ENCODE measurements around the gene PXDC1.

The PXDC1 gene

DNA sequence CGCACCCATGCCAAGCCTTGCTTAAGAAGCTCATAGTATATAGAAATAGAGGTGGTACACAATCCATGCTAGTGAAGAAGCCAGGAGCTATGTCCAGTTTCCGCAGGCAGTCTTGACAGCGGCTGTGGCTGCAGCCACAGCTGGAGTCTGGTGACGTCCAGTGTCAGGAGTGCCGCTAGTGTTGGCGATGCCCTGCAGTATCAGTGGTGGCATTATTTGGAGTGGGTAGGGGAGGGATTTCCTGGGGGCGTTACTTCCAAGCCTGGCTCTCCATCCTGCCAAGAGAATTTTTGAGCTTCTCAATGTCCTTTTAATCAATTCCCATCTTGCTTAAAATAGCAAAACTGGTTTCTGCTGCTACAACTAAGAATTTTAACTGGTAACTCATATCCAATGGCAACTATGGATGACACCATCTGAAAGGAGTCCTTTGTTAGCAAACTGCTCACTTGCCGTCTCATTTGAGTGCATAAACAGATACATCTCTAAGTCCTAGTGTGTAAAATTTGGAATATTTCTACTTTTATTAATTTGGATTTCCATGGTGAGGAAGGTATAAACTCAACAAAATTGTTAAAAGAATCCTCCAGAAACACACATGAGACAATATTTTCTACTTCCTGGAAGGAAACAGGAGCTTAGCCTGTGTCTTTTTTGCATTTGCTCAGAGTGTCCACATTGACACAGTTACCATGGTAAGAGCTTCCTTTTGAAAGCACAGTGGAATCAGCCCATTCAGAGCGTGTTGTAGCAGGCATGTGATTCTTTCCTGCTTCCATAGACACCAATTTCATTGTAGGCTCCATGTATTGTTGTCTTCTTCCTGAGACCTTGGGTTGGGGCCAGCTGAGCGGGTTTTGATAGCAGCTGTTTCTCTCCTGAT is 44.6 kb upstream of the PXDC1 start:
- H3K4me3 ChIP-seq (replicated peaks in 1 of 2; ENCODE audit: low read depth in 2 of 2, low read length in 2 of 2), result no peak overlapping the region
- TF ChIP-seq, protein P1, sequence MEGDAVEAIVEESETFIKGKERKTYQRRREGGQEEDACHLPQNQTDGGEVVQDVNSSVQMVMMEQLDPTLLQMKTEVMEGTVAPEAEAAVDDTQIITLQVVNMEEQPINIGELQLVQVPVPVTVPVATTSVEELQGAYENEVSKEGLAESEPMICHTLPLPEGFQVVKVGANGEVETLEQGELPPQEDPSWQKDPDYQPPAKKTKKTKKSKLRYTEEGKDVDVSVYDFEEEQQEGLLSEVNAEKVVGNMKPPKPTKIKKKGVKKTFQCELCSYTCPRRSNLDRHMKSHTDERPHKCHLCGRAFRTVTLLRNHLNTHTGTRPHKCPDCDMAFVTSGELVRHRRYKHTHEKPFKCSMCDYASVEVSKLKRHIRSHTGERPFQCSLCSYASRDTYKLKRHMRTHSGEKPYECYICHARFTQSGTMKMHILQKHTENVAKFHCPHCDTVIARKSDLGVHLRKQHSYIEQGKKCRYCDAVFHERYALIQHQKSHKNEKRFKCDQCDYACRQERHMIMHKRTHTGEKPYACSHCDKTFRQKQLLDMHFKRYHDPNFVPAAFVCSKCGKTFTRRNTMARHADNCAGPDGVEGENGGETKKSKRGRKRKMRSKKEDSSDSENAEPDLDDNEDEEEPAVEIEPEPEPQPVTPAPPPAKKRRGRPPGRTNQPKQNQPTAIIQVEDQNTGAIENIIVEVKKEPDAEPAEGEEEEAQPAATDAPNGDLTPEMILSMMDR (IDR thresholded peaks at IDR 0.05; ENCODE audit: low read depth, low read length), result no peak
- DNase-seq (ENCODE audit: low read depth in 2 of 2), result peak; percentile 61 to 64

DNA sequence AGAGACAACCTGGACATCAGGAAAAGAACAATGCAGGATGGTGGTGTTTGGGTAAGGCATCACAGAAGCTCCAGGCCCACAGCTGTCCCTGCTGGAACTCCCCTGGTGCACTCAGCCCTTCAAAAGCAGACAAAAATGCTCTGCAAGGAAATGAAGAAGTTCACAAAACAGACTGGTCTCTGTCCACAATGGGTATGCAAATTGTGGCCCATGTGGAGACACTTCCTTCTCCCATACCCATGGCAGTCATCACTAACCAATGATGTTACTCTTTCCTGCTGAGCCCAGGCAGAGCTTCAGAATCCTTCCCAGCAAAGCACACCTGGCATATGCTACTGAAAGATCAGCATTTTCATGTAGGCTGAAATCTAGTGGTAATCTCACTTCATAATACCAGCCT is 42.6 kb upstream of the PXDC1 start:
- no peak for DNase-seq (ENCODE audit: low read depth in 2 of 2)
- TF ChIP-seq, protein P1 (IDR thresholded peaks at IDR 0.05; ENCODE audit: low read depth, low read length), result no peak

GRCh38 chr6:3793545-3793944 is 42.0 kb upstream of the PXDC1 start:
- no peak for DNase-seq (ENCODE audit: low read depth in 2 of 2)
- TF ChIP-seq, protein P1 (IDR thresholded peaks at IDR 0.05; ENCODE audit: low read depth, low read length), result no peak
- no peak overlapping the region for H3K4me3 ChIP-seq (replicated peaks in 1 of 2; ENCODE audit: low read depth in 2 of 2, low read length in 2 of 2)

More for the DNA sequence above, 42.6 kb upstream of the PXDC1 start:
- H3K4me3 ChIP-seq (replicated peaks in 1 of 2; ENCODE audit: low read depth in 2 of 2, low read length in 2 of 2), result no peak overlapping the region

DNA sequence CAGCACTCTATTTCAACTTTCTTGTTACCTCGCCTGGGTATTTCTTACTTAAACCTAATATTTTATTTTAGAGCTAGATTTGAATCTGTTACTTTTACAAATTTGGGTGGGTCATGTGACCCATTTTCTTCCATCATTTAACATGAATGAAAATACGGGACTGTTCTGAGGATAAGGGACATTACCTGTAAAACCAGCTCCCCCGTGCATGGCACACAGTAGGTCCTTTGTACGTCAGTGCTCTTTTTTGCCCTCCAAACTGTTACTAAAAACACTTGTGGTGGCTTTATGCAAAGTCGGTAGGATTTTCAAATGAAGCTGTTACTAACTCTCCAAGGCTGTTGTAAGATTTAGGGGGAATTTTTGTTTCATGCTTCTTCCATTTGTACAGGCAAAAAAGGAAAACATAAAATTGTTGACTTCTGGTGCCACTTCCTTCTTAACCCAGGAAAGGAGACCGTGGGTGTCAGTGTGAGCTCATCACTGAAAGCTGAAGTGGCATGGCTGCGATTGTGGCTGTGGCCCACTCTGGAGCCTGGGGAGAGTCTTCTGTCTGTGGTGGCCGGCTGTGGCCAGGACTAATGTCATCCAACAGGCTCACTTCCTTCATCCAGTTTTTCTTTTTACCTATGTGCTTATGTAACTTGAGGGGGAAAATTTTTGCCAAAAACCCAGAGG is 40.2 kb upstream of the PXDC1 start:
- DNase-seq (ENCODE audit: low read depth in 2 of 2), result no peak
- TF ChIP-seq, protein P1 (IDR thresholded peaks at IDR 0.05; ENCODE audit: low read depth, low read length), result no peak
- H3K4me3 ChIP-seq (replicated peaks in 1 of 2; ENCODE audit: low read depth in 2 of 2, low read length in 2 of 2), result no peak overlapping the region

GRCh38 chr6:3789896-3790558 is 38.5 kb upstream of the PXDC1 start:
- no peak for DNase-seq (ENCODE audit: low read depth in 2 of 2)
- TF ChIP-seq, protein P1 (IDR thresholded peaks at IDR 0.05; ENCODE audit: low read depth, low read length), result no peak

GRCh38 chr6:3789018-3789895 is 37.7 kb upstream of the PXDC1 start:
- DNase-seq (ENCODE audit: low read depth in 2 of 2), result peak in 1 of 2 donors; percentile 54
- TF ChIP-seq, protein P1 (IDR thresholded peaks at IDR 0.05; ENCODE audit: low read depth, low read length), result no peak
- H3K4me3 ChIP-seq (replicated peaks in 1 of 2; ENCODE audit: low read depth in 2 of 2, low read length in 2 of 2), result no peak overlapping the region

More at GRCh38 chr6:3789896-3790558, 38.5 kb upstream of the PXDC1 start:
- H3K4me3 ChIP-seq (replicated peaks in 1 of 2; ENCODE audit: low read depth in 2 of 2, low read length in 2 of 2), result no peak overlapping the region

Data from cardiac fibroblast (primary cell).